ENCODE data around the gene MACO1. TPM values are rescaled to one million over a fixed set of nuclear protein-coding genes. Genes with fewer than 3 reads are reported as not detected.

The MACO1 gene
- total and polyA plus RNA-seq, 2 of the 13 experiments (the other 11 are each of a cell fraction or from before 2014, with no cell fraction given), result 9.7 to 17.0 TPM

DNA sequence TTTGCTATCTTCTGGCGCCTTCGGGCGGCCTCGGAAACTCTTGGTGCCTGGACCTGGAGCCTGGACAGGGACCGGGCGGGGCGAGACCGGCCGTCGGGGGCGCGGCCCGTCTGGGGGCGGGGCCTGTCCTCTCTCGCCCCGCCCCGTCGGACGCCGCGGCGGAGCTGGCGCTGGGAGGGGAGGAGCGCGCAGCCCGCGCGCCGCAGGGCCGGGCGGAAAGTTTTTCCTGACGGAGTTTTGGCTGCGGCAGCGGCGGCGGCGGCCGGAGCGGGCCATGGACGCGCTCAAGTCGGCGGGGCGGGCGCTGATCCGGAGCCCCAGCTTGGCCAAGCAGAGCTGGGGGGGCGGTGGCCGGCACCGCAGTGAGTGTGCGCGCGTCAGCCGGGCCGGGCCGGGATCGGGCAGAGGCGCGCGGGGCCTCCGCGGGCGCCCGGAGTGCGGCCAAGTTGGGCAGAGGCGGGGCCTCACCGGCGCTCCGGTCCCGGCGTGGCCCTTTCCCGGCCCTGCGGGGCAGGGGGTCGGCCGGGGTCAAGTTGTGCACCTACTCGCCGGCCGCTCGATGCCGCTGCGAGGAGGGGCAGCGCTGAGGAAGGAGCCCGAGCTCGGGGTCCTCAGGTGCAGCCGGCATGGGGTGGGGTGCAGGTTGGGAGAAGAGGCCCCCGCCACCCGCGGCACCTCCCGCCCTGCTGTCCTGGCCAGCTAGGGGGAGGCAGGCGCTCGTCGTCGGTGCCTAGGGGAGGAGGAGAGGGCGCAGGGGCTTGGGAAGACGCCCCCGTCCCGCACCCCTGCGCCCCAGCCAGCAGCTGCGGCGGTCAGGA lies 112.9 kb downstream of the MACO1 start, which contains the start of gene LDLRAP1 (continued):
- TF ChIP-seq SRSF9 (IDR thresholded peaks at IDR 0.05; ENCODE audit: borderline replicate concordance, insufficient read depth, low read depth, low read length, poor library complexity, severe bottlenecking) (no peak), HNRNPK (IDR thresholded peaks at IDR 0.05; ENCODE audit: low read depth, low read length, poor library complexity, severe bottlenecking) (no peak), SIX1 (CRISPR knock-in tag; IDR thresholded peaks at IDR 0.05; ENCODE audit: borderline replicate concordance) (no peak), ZNF777 (CRISPR knock-in tag; IDR thresholded peaks at IDR 0.05) (peak; percentile 66; the same call in 1 of the 2 replicates), ZNF674 (CRISPR knock-in tag; IDR thresholded peaks at IDR 0.05; ENCODE audit: low read depth) (0 out of 2 replicates have a peak, but pooled peaks have one; percentile 37), SKI (IDR thresholded peaks at IDR 0.05; ENCODE audit: partially characterized antibody) (peak; percentile 42), MED13 (CRISPR knock-in tag; IDR thresholded peaks at IDR 0.05) (no peak), EHMT2 (IDR thresholded peaks at IDR 0.05; ENCODE audit: borderline replicate concordance, low read depth, low read length) (no peak), HOXA3 (CRISPR knock-in tag; IDR thresholded peaks at IDR 0.05) (no peak), NCOR1 (IDR thresholded peaks at IDR 0.05; ENCODE audit: borderline replicate concordance, low read length) (no peak), BORCS8-MEF2B (CRISPR knock-in tag; IDR thresholded peaks at IDR 0.05) (no peak), POLR2A (IDR thresholded peaks at IDR 0.05; ENCODE audit: insufficient read depth in 1 of 2, low read depth in 2 of 2, low read length in 2 of 2) (peak in 1 of 2 experiments; percentile 68; a peak in 2 of 4 replicates)
- TF ChIP-seq, protein P1, sequence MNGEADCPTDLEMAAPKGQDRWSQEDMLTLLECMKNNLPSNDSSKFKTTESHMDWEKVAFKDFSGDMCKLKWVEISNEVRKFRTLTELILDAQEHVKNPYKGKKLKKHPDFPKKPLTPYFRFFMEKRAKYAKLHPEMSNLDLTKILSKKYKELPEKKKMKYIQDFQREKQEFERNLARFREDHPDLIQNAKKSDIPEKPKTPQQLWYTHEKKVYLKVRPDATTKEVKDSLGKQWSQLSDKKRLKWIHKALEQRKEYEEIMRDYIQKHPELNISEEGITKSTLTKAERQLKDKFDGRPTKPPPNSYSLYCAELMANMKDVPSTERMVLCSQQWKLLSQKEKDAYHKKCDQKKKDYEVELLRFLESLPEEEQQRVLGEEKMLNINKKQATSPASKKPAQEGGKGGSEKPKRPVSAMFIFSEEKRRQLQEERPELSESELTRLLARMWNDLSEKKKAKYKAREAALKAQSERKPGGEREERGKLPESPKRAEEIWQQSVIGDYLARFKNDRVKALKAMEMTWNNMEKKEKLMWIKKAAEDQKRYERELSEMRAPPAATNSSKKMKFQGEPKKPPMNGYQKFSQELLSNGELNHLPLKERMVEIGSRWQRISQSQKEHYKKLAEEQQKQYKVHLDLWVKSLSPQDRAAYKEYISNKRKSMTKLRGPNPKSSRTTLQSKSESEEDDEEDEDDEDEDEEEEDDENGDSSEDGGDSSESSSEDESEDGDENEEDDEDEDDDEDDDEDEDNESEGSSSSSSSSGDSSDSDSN (CRISPR knock-in tag; IDR thresholded peaks at IDR 0.05), result peak; percentile 63
- TF ChIP-seq, protein P2, sequence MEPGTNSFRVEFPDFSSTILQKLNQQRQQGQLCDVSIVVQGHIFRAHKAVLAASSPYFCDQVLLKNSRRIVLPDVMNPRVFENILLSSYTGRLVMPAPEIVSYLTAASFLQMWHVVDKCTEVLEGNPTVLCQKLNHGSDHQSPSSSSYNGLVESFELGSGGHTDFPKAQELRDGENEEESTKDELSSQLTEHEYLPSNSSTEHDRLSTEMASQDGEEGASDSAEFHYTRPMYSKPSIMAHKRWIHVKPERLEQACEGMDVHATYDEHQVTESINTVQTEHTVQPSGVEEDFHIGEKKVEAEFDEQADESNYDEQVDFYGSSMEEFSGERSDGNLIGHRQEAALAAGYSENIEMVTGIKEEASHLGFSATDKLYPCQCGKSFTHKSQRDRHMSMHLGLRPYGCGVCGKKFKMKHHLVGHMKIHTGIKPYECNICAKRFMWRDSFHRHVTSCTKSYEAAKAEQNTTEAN (CRISPR knock-in tag; conservative IDR thresholded peaks at IDR 0.05), result no peak
- TF ChIP-seq, protein P3, sequence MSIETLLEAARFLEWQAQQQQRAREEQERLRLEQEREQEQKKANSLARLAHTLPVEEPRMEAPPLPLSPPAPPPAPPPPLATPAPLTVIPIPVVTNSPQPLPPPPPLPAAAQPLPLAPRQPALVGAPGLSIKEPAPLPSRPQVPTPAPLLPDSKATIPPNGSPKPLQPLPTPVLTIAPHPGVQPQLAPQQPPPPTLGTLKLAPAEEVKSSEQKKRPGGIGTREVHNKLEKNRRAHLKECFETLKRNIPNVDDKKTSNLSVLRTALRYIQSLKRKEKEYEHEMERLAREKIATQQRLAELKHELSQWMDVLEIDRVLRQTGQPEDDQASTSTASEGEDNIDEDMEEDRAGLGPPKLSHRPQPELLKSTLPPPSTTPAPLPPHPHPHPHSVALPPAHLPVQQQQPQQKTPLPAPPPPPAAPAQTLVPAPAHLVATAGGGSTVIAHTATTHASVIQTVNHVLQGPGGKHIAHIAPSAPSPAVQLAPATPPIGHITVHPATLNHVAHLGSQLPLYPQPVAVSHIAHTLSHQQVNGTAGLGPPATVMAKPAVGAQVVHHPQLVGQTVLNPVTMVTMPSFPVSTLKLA (IDR thresholded peaks at IDR 0.05), result no peak
- TF ChIP-seq, protein P4, sequence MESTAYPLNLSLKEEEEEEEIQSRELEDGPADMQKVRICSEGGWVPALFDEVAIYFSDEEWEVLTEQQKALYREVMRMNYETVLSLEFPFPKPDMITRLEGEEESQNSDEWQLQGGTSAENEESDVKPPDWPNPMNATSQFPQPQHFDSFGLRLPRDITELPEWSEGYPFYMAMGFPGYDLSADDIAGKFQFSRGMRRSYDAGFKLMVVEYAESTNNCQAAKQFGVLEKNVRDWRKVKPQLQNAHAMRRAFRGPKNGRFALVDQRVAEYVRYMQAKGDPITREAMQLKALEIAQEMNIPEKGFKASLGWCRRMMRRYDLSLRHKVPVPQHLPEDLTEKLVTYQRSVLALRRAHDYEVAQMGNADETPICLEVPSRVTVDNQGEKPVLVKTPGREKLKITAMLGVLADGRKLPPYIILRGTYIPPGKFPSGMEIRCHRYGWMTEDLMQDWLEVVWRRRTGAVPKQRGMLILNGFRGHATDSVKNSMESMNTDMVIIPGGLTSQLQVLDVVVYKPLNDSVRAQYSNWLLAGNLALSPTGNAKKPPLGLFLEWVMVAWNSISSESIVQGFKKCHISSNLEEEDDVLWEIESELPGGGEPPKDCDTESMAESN (CRISPR knock-in tag; conservative IDR thresholded peaks at IDR 0.05), result peak; percentile 64
- TF ChIP-seq, protein P5, sequence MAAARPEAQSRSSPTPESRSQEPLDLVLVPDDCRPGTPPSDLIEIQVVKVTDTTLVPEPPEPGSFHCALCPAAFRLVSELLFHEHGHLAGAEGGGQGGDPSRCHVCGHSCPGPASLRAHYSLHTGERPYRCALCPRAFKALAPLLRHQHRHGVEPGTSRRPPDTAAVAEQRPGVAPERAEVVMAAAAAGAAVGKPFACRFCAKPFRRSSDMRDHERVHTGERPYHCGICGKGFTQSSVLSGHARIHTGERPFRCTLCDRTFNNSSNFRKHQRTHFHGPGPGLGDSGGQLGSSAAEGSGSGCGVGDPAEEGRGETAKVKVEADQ (CRISPR knock-in tag; IDR thresholded peaks at IDR 0.05; ENCODE audit: borderline replicate concordance), result no peak; the same call in 1 of the 2 replicates

Data from HepG2 (cell line).